Tibial artery (tissue), 4 donors: ENCODE data around the gene WDR91.

Experiments
- DNase-seq, 2 donors: peaks; one replicate each; pipeline ENCODE4 v3.0.0-alpha.2; 2019
- H3K27ac ChIP-seq, 2 donors: fragments of 200-600 bp; sonication (generic) in 1 of 2; 1 replicate in 1 of 2; 2 replicates in 1 of 2; pipeline ENCODE4 v1.5.1; 2018 to 2019; ENCODE audit warnings: mild to moderate bottlenecking in 1 of 2
- H3K27me3 ChIP-seq, 2 donors: fragments of 200-600 bp; sonication (generic) in 1 of 2; one replicate each; pipeline versions ENCODE4 v1.5.1 to v1.6.0; 2016 to 2019
- H3K36me3 ChIP-seq, 3 donors: fragments of 200-600 bp; sonication (generic) in 2 of 3; one replicate each; pipeline ENCODE4 v1.5.1; 2016 to 2019; ENCODE audit warnings: mild to moderate bottlenecking in 2 of 3
- H3K4me1 ChIP-seq, 4 donors: fragments of 200-600 bp; sonication (generic) in 2 of 4; 1 replicate in 3 of 4; 2 replicates in 1 of 4; pipeline ENCODE4 v1.5.1; 2016 to 2019
- H3K4me3 ChIP-seq, 2 donors: fragments of 200-600 bp; sonication (generic) in 1 of 2; 1 replicate in 1 of 2; 2 replicates in 1 of 2; pipeline ENCODE4 v1.5.1; 2018 to 2019; ENCODE audit warnings: mild to moderate bottlenecking in 2 of 2
- H3K9me3 ChIP-seq, 3 donors: fragments of 200-600 bp; sonication (generic) in 1 of 3; one replicate each; pipeline ENCODE4 v1.5.1; 2016 to 2019
- intact Hi-C: fragments of 100-400 bp; cut with DNase I; formaldehyde crosslinking; loops from one replicate; pipeline ENCODE4 v1.15.0; 2023; ENCODE audit warnings: low total_unique reads
- TF ChIP-seq, protein P1 (sequence below), 2 experiments: fragments of 200-600 bp in 1 of 2; fragments of 450-650 bp in 1 of 2; IDR thresholded peaks; one replicate each; pipeline ENCODE4 v1.5.1; 2017 to 2019; ENCODE audit warnings: antibody characterized with exemption in 2 of 2, mild to moderate bottlenecking in 1 of 2, moderate library complexity in 1 of 2

Gene WDR91

DNA sequence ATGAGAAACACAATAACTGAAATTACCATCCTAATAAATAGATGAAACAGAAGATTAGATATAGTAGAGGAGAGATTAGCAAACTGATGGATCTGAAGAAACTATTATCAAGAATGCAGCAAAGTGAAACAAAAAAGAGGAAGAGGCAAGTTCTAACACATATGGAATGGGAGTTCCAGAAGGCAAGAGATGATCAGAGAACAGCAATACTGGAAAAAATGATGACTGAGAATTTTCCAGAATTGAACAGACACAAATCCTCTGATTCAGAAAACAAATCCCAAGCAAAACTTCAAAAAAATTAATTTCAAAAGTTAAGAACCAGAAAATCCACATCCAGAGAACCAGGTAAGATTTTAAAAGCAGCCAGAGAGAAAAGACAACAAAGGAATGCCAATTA, 20.6 kb downstream of the WDR91 start:
- no peak overlapping the region for H3K4me3 ChIP-seq
- H3K27ac ChIP-seq: no peak overlapping the region
- DNase-seq: no peak
- peaks cover 70 to 93% (median 83%) of the 10 kb centered on the region in 3 donors for H3K36me3 ChIP-seq
- TF ChIP-seq, protein P1, sequence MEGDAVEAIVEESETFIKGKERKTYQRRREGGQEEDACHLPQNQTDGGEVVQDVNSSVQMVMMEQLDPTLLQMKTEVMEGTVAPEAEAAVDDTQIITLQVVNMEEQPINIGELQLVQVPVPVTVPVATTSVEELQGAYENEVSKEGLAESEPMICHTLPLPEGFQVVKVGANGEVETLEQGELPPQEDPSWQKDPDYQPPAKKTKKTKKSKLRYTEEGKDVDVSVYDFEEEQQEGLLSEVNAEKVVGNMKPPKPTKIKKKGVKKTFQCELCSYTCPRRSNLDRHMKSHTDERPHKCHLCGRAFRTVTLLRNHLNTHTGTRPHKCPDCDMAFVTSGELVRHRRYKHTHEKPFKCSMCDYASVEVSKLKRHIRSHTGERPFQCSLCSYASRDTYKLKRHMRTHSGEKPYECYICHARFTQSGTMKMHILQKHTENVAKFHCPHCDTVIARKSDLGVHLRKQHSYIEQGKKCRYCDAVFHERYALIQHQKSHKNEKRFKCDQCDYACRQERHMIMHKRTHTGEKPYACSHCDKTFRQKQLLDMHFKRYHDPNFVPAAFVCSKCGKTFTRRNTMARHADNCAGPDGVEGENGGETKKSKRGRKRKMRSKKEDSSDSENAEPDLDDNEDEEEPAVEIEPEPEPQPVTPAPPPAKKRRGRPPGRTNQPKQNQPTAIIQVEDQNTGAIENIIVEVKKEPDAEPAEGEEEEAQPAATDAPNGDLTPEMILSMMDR (IDR thresholded peaks at IDR 0.05): no peak
- H3K27me3 ChIP-seq: no peaks in the 10 kb centered on the region
- intact Hi-C loops: no loop called here
- no peaks in the 10 kb centered on the region for H3K9me3 ChIP-seq
- H3K4me1 ChIP-seq: no peaks in the 10 kb centered on the region

DNA sequence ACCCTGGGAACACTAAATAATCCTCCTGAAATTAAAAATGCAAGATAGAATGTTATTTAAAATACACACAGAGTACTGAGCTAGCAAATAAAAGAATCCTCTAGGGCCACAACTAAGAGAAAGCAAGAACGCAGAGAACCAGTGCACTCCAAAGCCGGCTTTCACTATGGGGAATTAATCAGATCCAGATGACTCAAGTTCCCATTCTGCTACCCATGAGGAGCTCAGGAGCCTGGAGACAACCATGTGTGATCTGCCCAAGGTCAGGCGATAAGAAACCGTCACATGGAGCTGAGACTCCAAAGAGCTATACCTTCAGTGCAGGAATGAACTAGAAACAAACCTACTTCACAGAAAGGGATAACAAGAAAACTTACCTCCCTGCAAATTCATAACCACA, 21.4 kb downstream of the WDR91 start:
- Histone ChIP-seq H3K9me3 (no peaks in the 10 kb centered on the region), H3K36me3 (peaks cover 77 to 93% (median 83%) of the 10 kb centered on the region in 3 donors), H3K27me3 (no peaks in the 10 kb centered on the region), H3K4me1 (no peaks in the 10 kb centered on the region), H3K27ac (no peak overlapping the region), H3K4me3 (no peak overlapping the region)
- TF ChIP-seq, protein P1 (IDR thresholded peaks at IDR 0.05): no peak
- peak in 1 of 2 donors; percentile 19 for DNase-seq
- intact Hi-C loops: no loop called here

DNA sequence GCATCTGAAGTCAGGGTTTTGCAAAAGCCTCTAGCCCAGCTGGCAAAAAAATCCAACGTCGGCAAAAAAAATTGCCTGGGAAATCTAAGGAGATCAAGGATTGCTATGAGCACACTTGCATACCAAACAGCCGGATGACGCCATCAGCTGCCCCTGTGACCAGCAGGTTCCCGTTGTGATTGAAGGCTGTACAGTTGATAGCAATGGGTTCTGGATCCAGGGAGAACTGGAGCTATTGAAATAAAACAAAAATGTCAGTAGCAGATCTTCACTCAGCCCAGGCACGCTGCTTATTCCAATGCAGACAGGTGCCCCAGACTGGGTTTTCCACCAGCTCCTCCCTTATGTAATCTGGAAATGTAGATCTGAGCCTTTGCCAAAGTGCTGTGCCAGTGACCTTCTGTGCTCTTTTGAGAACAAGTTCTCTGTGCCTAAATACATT, 22.1 kb downstream of the WDR91 start:
- H3K36me3 ChIP-seq: peaks cover 78 to 93% (median 83%) of the 10 kb centered on the region in 3 donors
- no peaks in the 10 kb centered on the region for H3K9me3 ChIP-seq
- H3K4me1 ChIP-seq: no peaks in the 10 kb centered on the region
- H3K4me3 ChIP-seq: no peak overlapping the region
- peak in 1 of 2 donors; percentile 12 for DNase-seq
- no peaks in the 10 kb centered on the region for H3K27me3 ChIP-seq
- intact Hi-C loops: no loop called here
- TF ChIP-seq, protein P1 (IDR thresholded peaks at IDR 0.05): no peak
- H3K27ac ChIP-seq: no peak overlapping the region

DNA sequence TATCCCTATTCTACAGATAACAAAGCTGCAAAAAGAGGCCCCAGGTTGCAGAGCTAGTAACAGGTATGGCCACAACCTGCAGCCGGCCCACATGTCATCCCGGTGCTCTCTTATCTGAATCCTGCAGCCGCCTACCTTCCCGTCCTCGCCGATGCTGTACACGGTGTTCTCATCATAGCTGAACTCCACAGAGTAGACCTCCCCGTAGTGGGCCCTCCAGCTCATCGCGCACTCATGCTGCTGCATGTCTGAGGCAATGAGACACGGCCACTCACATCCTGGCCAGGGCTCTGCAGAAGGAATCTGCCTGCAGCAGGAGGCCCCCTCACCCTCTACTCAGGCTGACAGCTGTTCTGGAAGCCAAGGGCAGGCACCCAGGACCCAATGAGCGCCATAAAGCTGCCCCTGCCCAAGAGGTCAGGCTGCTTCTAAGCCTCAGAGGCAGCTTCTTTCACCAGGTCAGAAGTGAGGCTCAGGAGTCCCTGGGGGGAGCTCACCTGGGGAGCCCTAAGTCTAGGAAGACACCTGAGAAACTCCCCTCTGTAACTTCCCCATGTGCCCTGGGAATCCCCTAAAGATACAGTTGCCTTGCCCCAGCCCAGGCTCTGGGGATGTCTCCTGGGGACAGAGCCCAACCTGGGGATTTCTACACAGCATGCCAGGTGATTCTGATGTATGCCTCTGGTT, 22.9 kb downstream of the WDR91 start:
- DNase-seq: peak in 1 of 2 donors; percentile 48
- Histone ChIP-seq H3K36me3 (peaks cover 80 to 93% (median 84%) of the 10 kb centered on the region in 3 donors), H3K4me1 (no peaks in the 10 kb centered on the region), H3K27me3 (no peaks in the 10 kb centered on the region), H3K9me3 (no peaks in the 10 kb centered on the region), H3K27ac (no peak overlapping the region), H3K4me3 (no peak overlapping the region)
- intact Hi-C loops: no loop called here
- TF ChIP-seq, protein P1 (IDR thresholded peaks at IDR 0.05): no peak

DNA sequence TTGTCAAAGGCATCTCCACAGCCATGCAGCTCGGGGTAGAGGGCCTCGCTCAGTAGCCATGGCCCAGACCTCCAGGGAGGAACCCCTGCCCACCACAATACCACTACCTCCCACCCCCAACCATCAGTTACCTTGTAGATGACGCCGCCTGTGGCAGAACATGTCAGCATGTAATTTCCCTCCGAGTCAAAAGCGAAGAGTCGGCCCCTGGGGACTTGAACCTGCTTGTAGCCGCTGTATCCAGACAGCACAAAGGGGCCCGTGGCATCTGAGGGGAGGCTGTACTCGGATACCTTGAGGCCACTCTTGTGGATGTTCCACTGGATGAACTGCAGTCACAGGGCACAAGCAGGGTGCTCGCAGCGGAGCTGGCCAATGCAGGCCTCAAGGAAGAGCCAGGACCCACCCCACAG, 24.5 kb downstream of the WDR91 start:
- peaks cover 3 to 15% (median 6%) of the 10 kb centered on the region in 3 donors for H3K9me3 ChIP-seq
- peaks cover 84 to 93% (median 86%) of the 10 kb centered on the region in 3 donors for H3K36me3 ChIP-seq
- peak in 1 of 2 donors; percentile 43 for DNase-seq
- TF ChIP-seq, protein P1 (IDR thresholded peaks at IDR 0.05): no peak
- H3K27ac ChIP-seq: no peak overlapping the region
- no peaks in the 10 kb centered on the region for H3K27me3 ChIP-seq
- no peaks in the 10 kb centered on the region for H3K4me1 ChIP-seq
- H3K4me3 ChIP-seq: no peak overlapping the region
- intact Hi-C loops: no loop called here
